Stimulated activated CD4-positive, alpha-beta T cell treated with anti-CD3 and anti-CD28 coated beads, Interleukin-1b, Interleukin-23, amount 100 ng/mL, for 48 hours (primary cell): ENCODE measurements around the gene BATF3.
"Not testable (repeated sequence)": the region's sequence is repeated elsewhere in the genome, so short reads cannot be mapped to it uniquely, and the experiment has no call there.

ENCODE experiments used
- DNase-seq: peaks from one replicate; pipeline ENCODE4 v3.0.0-alpha.2; 2020

Gene BATF3

DNA sequence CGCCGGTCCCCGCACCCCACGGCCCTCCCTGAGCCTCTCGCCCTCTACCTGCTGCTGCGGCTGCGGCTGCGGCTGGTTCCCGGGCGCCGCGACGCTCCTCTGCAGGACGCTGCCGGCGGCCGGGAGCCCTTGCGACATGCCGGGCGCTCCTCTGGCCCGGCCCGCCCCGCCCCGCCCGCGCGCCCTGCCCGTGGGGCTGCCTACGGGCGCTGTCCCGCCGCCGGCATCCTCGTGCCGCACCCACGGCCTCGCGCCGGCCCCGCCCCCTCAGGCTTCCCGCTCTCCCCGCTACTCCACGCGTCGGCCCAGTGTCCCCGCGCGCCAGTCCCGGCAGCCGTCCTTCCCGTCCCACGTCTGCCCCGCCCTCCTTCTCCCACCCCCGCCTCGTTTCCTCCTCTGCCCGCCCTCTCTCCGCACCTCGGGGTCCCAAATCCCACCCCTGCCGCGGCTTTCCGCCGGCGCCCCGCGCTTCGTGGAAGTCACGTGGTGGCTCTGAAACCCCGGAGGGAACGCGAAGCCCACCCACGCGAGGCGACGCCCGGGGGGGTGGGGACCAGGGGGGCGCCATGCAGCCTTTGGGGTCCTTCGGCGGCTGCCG, at the start of gene BATF3:
Gene BATF3 (minus strand): TSS at position 216 of the 598 bp plus-strand sequence. CDS start 78 bp downstream, at position 138.
- peak; percentile 70 for DNase-seq

DNA sequence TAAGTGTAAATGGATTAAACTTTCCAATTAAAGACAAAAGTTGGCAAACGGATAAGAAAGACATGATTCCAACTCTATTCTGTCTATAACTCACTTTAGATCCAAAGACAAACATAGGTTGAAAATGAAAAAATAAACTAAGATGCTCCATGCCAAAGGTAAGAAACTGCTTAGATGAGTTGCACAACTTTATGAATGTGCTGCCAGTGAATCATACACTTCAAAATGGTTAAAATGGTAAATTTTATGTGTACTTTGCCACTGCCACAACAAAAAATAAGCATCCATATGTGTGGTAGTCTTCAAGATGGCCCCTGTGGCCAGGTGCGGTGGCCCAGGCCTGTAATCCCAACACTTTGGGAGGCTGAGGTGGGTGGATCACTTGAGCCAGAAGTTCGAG, 46.9 kb upstream of the BATF3 start:
- DNase-seq, result no peak

DNA sequence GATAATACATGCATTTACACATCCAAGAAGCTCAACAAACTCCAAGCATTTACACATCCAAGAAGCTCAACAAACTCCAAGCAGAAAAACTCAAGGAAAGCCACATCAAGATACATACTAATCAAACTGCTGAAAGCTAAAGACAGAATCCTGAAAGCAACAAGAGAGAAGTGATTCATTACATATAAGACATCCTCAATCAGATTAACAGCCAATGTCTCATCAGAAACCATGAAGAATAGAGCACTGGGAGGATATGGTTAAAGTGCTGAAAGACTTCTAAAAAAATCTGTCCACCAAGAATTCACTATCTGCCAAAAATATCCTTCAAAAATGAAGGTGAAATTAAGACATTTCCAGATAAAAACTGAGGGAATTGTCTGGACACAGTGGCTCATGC, 45.7 kb upstream of the BATF3 start:
- no peak for DNase-seq

GRCh38 chr1:212743901-212744475, 44.3 kb upstream of the BATF3 start:
- no peak for DNase-seq

- no peak for DNase-seq
These were observed 38.7 kb upstream of the BATF3 start for GRCh38 chr1:212738330-212738729.

- no peak for DNase-seq
These were observed 37.9 kb upstream of the BATF3 start for GRCh38 chr1:212737559-212737958.

- no peak for DNase-seq
These were observed 33.5 kb upstream of the BATF3 start for GRCh38 chr1:212733109-212733508.

GRCh38 chr1:212731630-212732029, 32.0 kb upstream of the BATF3 start:
- DNase-seq, result no peak

DNA sequence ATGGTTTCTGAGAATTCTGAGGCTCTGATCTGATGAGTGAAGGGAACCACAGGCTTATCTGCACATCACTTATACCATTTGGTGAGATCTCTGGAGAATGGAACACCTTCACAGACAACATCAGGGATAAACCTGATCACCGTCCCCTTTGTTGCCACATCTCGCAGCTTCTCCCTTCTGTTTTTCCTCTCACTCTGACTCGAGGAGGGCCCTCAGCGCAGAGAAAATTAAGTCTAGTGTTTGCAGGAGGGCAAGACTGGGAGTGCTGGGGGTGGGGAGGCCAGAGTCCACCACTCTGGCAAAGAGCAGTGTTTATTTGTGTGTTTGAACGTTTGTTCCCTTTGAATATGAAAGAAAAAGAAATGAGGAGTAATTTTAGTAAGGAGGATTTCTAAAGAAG, 29.0 kb upstream of the BATF3 start:
- peak; percentile 43 for DNase-seq

GRCh38 chr1:212727386-212728181, 27.9 kb upstream of the BATF3 start:
- DNase-seq, result peak; percentile 50

GRCh38 chr1:212724679-212725078, 25.0 kb upstream of the BATF3 start:
- not testable (repeated sequence) for DNase-seq

DNA sequence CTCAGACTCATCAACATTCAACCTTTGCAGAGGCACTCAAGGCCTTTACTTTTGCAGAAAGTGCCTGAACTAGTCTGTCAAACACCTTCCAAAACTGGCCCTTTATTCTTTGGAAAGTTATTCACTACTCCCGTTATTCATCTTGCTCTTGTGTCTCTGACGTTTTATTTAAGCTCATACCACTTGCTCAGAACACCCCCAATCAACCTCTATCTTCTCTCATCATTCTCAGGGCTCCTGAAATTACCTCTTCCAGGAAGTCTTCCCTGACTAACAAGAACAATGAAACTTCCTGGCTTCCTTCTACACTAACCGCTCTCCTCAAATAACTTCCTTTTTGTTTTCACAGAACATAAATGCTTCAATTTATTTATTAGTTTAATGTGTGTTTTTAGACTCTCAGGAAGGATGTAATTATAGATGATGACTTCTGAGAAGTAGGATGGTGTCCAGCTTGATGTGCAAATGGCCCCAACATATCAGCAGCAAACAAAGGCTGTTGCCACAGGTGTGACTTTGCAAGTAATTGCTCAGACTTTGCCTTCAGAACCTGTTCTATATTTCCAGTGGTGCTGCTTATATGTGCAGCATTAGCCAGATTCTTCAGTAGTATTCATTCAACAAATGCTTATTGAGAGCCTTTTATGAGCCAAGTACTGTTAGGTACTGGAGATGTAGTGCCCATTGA, 22.8 kb upstream of the BATF3 start:
- no peak for DNase-seq

- peak; percentile 72 for DNase-seq
These were observed 22.0 kb upstream of the BATF3 start for GRCh38 chr1:212721388-212722247.

GRCh38 chr1:212719633-212720032, 20.0 kb upstream of the BATF3 start:
- DNase-seq, result no peak

DNA sequence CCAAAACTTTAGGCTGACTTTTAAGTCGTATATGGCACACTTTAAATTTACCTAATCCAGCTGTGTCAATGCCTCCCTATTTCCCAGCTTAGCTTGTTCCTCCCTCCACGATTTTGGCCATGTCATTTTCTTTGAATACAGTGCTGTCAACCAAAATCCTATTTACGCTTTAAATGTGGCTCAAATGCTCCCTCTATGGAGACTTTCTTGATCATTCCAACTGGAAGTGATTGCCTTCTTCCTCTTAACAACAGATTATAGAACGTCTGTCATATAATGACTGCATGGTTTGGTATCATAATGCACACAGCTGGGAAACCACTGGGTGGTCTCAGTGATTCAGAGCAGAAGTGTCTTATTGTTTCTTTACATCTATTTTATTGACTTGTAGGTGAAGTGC, 18.9 kb upstream of the BATF3 start:
- no peak for DNase-seq

- no peak for DNase-seq
These were observed 16.5 kb upstream of the BATF3 start for GRCh38 chr1:212716161-212716560.

DNA sequence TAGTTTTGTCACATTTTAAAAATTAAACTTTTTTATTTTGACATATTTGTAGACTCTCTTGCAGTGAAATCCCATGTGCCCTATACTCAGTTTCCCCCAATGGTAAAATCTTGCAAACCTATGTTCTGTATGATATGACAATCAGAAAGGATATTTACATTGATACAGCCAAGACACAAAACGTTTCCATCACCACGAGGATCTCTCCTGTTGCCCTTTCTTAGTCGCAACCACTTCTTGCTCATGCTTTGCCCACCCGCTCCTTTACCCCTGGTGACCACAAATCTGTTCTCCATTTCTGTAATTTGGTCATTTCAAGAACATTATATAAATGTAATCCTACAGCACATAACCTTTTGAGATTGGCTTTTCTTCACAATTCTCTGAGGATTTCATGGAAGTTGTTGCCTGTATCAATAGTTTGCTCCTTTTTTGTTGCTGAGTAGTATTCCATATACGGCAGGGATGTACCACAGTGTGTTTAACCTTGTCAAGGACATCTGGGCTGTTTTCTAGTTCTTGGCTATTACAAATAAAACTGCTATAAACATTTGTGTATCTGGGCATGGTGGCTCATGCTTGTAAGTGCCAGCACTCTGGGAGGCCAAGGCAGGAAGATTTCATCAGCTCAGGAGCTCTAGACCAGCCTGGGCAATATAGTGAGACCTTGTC, 14.0 kb upstream of the BATF3 start:
- peak; percentile 57 for DNase-seq

- peak; percentile 56 for DNase-seq
These were observed 13.0 kb upstream of the BATF3 start for GRCh38 chr1:212712451-212713303.

- not testable (repeated sequence) for DNase-seq
These were observed 12.3 kb upstream of the BATF3 start for GRCh38 chr1:212711974-212712373.

GRCh38 chr1:212710566-212710965, 10.9 kb upstream of the BATF3 start:
- no peak for DNase-seq

DNA sequence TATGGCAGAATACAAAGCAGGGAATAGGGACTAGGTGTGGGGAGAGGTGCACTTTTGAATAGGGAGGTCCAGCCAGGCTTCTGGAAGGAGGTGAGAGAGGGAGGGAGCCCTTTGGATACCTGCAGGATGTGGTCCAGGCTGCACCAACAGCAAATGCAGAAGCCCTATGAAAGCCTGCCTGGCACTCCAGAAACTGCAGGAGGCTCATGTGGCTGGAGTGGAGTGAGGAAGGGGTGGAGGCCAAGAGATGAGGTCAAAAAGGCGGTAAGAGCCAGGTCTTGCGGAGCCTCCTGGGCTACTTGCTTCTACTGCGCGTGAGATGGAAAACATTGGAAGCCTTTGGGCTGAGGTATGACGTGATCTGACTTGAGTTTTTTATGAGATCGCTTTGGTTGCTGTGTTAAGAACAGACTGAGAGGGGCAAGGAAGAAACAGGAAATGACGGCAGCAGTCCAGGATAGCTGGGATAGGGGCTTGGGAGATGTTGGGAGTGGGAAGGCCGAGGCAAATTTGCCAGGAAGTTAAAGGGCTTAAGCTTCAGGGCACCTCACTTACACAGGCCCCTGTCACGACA, 4.4 kb upstream of the BATF3 start:
- DNase-seq, result no peak
